Umbilical cord (tissue), 2 donors: Measurements from ENCODE around the gene PYGB. TPM values are rescaled to one million over a fixed set of nuclear protein-coding genes. Genes with fewer than 3 reads are reported as not detected.

ENCODE experiments used
- DNase-seq: peaks from one replicate; pipeline ENCODE4 v3.0.0-alpha.2; 2015; ENCODE audit warnings: low spot score
- total RNA-seq: library from RNA; depleted of rRNA; stranded (reverse); fragments of >200 nt; gene quantifications from one replicate; pipeline ENCODE4 v1.2.3, GENCODE V29; 2014; ENCODE audit warnings: low replicate concordance; ENCODE audit not compliant: insufficient read depth

PYGB gene
- total RNA-seq, 1 donor from 2014 or later, result 56.6 TPM

DNA sequence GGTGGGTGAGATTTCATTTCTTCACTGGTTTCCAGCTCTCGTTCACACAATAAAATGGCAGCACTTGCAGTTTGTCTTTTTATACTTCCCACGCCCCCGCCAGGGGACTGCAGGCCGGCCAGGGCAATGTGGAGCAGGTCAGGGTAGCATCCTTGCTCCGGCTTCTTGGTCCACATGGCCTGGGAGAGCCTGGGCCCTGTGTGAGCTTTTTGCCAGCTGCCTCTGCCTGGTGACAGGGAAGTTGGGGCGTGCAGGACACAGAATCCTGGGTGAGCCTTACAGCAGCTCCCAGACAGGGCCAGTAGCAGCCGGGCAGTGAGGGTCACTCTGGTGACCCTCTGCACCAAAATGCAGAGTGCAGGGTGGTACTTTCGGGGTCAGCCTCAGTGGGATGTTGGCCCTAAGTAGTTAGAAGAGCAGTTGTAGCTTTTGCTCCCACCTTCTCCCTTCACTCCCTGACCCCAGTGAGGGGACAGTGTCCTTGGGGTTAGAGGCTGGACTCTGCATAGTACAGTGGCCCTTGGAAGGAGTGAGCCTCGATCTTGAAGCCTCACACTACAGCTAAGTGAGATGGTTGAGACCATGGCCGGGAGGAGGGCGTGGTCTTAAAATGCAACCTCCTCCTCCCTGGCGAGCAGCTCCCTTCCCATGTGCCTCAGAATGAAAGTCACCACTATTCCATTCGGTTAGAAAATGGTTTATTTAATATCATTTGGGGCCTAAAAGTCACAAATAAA, 23.8 kb downstream of the PYGB start:
- DNase-seq, result no peak

GRCh38 chr20:25272223-25273000, 24.5 kb downstream of the PYGB start:
- DNase-seq, result no peak

GRCh38 chr20:25273046-25273445, 25.2 kb downstream of the PYGB start:
- DNase-seq, result no peak

- no peak for DNase-seq
Observed at GRCh38 chr20:25273541-25274358, 25.9 kb downstream of the PYGB start.

- DNase-seq, result no peak
Observed at GRCh38 chr20:25274481-25274880, 26.6 kb downstream of the PYGB start.

GRCh38 chr20:25274891-25275812, 27.3 kb downstream of the PYGB start:
- no peak for DNase-seq

DNA sequence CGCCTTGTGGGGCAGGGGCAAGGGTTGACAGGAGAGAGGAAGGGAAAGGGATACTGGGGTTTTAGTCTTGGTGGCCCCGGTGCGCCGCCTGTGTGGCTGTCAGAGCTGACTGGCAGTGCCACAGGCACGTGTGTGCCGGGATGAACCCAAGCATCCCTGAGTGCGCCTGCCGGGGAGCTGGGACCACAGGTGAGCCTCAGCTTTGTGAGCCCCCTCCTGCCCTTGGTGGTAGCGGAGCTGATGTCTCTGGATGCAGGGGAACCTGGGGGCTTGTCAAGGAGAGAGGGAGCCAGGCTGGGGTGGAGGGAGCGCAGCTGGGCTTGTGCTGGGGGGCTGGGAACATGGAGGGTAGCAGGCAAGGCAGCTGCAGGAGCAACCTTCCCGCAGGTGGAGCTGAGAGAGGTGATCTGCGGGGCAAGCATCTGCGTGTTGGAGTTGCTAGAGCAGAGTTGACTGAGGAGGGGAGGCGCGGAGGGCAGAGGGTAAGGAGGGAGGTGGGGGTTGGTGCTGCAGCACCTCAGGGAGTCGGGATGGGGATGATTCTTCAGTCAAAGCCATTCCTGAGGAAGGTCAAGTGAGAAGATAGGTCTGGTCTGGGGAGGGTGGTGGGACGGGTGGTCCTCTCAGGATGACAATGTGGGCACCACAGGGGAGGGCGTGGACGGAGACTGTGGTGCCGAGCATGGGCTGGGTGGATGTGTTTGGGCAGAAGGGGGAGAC, 28.1 kb downstream of the PYGB start:
- no peak for DNase-seq

GRCh38 chr20:25276533-25277050, 28.7 kb downstream of the PYGB start:
- no peak for DNase-seq

DNA sequence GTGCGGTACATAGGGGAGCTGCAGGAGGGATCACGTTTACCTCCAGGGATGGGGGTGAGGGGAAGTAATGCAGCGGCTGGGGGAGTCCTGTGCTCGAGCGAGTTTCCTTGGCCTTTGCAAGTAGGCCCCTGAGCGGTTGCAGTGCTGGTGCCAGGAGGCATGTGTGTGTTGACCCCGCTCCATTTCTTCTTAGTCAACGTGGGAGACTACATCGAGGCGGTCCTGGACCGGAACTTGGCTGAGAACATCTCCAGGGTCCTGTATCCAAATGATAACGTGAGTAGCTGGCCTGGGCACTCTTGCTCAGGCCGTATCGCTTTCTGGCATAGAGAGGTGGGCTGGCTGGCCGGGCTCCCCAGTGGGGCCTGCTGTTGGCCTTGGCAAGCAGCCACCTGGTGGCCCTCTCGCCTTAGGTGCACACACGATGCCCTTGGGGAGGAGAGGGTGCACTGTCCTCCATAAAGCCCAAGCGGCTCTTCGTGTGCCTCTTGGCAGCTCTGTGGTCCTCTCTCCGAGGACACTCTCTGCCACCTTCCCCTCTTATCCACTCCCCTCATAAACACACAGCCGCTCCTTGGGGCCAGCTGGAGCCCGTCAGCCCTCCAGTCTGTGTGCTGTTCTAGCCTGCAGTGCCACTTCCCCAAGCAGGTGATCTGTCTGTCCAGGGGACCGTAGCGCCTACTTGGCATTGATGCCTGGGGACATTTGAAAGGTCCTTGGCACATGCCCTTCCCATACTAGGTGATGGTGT, 29.3 kb downstream of the PYGB start:
- DNase-seq, result no peak

DNA sequence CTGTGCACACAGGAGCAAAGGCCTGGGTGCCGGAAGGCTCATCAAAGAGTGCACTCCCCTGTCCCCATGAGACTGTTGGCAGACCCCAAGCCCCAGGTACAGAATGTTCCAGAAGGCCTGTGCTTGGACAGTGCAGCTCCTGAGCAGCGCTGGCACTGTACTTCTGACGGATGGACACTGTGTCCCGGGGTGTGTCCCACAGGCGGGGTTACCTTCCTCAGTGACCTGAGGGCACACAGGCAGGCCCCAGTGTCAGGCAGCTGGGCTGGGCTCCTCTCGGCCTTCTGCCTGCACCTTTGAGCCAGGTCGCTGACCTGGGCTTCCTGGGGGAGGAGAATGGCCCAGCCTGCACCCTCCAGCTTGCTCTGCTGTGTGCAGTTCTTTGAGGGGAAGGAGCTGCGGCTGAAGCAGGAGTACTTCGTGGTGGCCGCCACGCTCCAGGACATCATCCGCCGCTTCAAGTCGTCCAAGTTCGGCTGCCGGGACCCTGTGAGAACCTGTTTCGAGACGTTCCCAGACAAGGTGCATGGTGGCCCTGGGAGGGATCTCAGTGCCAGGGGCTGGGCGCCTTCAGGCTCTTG, 30.1 kb downstream of the PYGB start:
- DNase-seq, result no peak

DNA sequence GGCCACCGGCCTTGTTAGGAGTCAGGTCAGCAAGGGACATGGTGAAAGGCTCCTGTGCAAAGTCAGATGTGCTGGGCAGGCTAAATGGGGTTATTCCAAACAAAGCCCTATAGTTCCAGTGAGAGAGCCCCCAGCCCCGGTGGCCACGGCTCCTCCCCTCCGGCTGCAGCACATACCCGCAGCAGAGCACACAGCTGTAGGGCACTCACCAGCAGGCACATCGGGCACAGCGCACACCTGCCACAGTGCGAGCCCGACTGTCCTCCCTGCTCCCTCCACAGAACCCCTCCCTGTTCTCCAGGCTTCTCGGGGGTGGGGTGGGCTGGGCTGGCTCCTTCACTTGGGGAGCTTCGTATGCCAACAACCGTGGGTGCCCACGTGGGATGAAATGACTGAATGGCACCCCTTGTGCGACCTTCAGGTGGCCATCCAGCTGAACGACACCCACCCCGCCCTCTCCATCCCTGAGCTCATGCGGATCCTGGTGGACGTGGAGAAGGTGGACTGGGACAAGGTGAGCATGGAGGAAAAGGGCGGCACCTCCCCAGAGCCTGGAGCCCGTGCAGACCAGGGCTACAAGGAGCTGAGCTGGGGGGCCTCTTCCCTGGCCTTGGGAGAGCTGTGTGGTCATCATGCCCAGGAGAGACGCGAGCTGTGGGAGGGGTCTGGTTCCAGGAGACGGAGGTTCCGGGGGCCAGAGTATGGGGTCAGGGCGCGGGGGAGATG, 30.9 kb downstream of the PYGB start:
- DNase-seq, result no peak

DNA sequence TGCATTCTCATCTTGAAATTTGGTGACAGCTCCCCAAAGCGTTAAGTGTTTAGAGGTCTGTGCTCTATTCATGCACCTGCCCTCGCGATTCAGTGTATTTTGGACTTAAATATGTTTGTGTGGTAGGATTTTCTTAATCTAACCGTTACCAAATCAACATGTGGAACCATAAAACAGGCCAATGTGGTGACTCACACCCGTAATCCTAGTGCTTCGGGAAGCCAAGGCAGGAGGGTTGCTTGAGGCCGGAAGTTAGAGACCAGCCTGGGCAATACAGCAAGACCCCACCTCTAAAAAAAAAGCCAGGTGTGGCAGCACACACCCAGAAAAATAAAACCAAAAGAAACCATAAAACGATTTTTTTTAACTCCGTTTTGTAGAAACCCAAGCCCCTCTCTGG, 31.5 kb downstream of the PYGB start:
- no peak for DNase-seq

DNA sequence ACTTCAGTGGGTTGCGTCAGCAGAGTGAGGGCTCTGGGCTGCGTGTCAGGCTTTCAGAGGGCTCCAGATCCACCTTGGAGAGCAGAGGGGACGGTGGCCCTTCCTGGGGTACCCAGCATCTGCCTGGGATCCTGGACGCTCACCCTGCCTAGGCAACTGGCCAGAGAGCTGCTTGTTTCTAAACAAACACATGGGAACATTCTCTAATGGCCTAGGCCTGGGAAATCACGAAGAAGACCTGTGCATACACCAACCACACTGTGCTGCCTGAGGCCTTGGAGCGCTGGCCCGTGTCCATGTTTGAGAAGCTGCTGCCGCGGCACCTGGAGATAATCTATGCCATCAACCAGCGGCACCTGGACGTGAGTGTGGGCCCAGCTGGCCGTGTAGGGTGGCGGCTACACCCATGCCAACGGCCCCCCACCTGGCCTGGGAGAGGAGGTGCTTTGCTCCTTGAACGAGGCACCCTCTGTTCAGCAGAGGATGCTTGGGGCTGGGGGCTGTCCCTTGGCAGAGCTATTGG, 32.2 kb downstream of the PYGB start:
- DNase-seq, result no peak

GRCh38 chr20:25280574-25281535, 33.0 kb downstream of the PYGB start:
- DNase-seq, result no peak

DNA sequence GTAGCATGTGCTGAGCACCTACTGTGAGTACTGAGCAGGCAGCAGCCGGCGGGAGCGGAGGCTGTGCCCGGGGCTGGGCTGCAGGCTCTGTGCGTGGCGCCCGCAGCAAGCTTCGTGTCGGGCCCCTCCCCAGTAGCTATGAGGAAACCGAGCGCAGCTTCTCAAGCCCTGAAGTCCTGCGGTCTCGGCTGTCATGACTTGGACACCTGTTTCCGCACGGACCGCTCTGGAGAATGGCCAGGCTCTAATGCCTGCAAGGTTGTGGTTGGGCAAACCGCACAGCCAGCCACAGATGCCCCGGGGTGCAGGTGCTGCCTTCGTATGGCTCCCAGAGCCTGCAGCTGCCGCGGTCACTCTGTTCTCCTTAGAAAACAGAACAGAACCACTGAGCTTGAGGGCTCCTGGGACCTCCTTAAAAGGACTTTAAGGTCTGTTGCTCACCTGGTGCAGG, 33.7 kb downstream of the PYGB start:
- no peak for DNase-seq

DNA sequence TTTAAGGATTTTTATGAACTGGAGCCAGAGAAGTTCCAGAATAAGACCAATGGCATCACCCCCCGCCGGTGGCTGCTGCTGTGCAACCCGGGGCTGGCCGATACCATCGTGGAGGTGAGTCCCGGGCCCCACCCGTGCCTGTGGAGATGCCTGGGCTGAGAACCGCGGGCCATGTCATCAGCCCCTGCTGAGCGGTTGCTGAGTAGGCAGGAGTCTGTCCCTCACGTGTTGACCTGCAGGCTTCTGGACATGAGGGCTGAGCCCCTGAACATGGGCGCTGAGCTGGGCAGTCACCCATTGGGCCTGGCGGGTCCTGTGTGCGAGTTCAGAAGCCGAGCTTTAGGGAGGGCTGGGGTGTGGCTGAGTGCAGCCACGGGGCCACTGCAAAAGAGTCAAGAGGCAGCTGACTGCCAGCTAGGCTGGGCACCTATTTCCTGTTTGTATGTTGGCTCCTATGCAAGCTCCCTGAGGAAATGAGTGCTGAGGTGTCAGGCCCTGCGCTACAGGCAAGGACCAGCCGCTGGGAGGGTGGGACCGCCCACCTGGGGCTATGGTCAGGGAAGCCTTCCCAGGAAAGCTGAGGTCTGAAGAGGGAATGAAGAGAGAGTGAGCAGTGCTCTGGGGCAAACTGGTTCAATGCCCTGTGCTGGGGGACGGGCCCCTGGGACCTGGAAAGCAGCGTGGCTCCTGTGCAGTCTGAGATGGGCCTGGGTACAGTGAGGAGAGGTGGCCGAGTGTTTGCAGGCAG, 34.3 kb downstream of the PYGB start:
- DNase-seq, result no peak
